NCI-H2227 (cell line): ENCODE measurements around the gene NLRP8.
"Not testable (repeated sequence)": the region's sequence is repeated elsewhere in the genome, so short reads cannot be mapped to it uniquely, and the experiment has no call there.

Source experiments
- DNase-seq: peaks from one replicate; lab custom pipeline; 2025; ENCODE audit not compliant: unreplicated experiment; lab: John Stamatoyannopoulos, UW

NLRP8 gene

GRCh38 chr19:55962186-55962585, 14.6 kb downstream of the NLRP8 start:
- DNase-seq: no peak

- DNase-seq: no peak
Measured at GRCh38 chr19:55973982-55974381, 26.4 kb downstream of the NLRP8 start.

- DNase-seq: no peak
Measured at GRCh38 chr19:55980415-55980814, 32.8 kb downstream of the NLRP8 start.

GRCh38 chr19:55985254-55985653, 37.6 kb downstream of the NLRP8 start:
- DNase-seq: no peak

- no peak for DNase-seq
Measured at GRCh38 chr19:55986487-55986886, 38.9 kb downstream of the NLRP8 start, which contains the start of gene NLRP5. TSS of gene NLRP5 (plus strand) at chr19:55986775.

GRCh38 chr19:55990831-55991230, 43.2 kb downstream of the NLRP8 start:
- no peak for DNase-seq

- DNase-seq: no peak
Measured at GRCh38 chr19:55993492-55993891, 45.9 kb downstream of the NLRP8 start.

- no peak for DNase-seq
Measured at GRCh38 chr19:56014765-56015164, 67.1 kb downstream of the NLRP8 start.

GRCh38 chr19:56015756-56016155, 68.1 kb downstream of the NLRP8 start:
- DNase-seq: no peak

- not testable (repeated sequence) for DNase-seq
Measured at GRCh38 chr19:56019325-56019724, 71.7 kb downstream of the NLRP8 start.

- DNase-seq: not testable (repeated sequence)
Measured at GRCh38 chr19:56020355-56020975, 72.8 kb downstream of the NLRP8 start.

- no peak for DNase-seq
Measured at GRCh38 chr19:56026769-56027168, 79.1 kb downstream of the NLRP8 start.
